GM12872 (cell line): ENCODE results near the gene ARHGAP23.

Source experiments
- TF ChIP-seq, protein P1 (sequence below): IDR thresholded peaks from 3 replicates; pipeline ENCODE4 v1.5.1; 2011; ENCODE audit warnings: low read depth, mild to moderate bottlenecking, low read length, moderate library complexity; ENCODE audit not compliant: insufficient read depth

Gene ARHGAP23

DNA sequence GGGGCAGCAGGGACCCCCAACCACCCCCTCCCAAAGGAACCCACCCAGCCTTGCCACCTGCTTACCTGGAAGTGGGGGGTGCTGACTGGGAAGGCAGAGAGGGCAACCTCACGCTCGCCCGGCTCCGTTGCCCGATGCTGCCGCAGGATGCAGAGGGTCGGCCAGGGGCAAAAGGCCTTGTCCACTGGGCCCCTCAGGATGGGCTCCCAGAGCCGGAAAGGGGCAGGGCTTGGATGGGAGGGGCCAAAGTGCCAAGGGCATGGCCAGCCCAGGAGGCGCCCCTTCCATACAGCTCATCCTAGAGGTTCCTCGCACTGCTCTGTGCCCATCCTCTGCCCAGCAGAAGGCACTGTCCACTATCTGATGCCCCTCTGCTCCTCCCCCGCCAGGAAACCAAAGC lies 118.1 kb downstream of the ARHGAP23 start:
- TF ChIP-seq, protein P1, sequence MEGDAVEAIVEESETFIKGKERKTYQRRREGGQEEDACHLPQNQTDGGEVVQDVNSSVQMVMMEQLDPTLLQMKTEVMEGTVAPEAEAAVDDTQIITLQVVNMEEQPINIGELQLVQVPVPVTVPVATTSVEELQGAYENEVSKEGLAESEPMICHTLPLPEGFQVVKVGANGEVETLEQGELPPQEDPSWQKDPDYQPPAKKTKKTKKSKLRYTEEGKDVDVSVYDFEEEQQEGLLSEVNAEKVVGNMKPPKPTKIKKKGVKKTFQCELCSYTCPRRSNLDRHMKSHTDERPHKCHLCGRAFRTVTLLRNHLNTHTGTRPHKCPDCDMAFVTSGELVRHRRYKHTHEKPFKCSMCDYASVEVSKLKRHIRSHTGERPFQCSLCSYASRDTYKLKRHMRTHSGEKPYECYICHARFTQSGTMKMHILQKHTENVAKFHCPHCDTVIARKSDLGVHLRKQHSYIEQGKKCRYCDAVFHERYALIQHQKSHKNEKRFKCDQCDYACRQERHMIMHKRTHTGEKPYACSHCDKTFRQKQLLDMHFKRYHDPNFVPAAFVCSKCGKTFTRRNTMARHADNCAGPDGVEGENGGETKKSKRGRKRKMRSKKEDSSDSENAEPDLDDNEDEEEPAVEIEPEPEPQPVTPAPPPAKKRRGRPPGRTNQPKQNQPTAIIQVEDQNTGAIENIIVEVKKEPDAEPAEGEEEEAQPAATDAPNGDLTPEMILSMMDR = no peak

DNA sequence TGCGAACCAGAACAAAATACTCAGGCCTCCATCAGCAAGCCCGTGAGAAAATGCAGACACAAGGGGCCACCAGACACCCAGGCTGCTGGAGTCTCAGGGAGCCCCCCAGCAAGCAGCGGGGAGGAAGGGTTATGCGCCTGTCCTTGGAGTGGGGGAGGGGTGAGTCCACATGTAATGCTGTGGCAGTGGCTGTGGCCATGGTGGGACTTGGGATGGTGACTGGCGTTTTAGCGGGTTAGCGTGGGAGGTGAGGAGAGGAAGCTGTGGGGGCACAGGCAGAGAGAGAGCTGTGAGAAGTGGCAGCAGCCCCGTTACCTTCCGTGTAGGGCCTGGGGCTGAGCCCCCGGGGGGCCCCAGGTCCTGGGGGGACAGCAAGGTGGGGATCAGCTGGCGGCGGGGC lies 119.2 kb downstream of the ARHGAP23 start:
- TF ChIP-seq, protein P1 = no peak

DNA sequence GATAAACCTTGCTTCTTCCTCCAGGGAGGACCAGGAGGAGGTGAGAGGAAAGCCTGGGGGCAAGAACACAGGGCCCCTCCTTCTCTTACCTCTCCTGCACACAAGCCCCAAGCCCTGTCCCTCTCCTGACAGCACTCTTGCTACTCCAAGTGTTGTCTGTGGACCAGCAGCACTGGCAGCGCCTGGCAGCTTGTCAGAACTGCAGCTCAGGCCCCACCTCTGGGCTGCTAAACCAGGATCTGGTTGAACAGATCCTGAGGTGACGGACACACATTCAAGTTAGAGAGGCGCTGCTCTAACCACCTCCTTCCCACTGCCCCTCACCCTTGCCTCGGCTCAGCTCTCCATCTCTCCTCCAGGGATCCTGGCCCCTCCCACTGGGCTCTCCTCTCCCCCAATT lies 121.0 kb downstream of the ARHGAP23 start:
- TF ChIP-seq, protein P1 = no peak

DNA sequence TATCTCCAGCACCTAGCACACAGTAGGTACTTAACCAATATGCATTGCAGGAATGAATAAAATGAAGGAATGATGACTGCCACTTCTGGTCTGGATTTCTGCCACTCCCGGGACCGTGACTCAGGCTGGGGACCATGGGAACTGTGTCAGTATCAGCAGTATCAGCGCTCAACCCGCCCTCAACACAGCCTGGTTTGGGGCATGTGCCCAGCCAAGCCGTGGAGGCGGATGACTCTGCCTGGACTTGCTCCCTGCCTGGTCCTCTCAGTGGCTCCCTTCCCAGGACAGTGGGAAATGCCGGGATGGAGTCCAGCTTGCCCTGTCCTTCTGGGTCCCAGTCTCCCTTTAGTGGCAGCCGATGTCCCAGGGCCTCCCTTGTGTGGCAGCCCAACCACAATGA lies 122.4 kb downstream of the ARHGAP23 start:
- TF ChIP-seq, protein P1 = no peak

DNA sequence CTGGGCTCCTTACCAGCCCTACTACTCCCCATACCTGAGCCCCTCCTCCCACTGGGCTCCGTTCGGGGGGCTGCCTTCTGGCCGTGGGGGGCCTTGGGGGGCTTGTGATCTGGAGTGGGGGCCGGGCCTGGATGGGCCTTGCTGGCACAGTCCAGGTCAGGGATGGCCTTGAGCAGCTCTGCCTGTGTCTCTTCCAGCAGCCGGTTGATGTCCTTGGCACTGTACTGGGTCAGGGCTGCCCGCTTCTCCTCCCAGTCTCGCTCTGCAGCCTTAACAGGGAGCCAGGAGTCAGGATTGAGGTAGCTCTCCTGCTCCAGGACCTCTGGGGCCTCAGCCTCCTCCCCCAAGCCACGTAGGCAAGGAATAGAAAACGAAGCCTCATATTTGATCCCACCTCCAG lies 122.9 kb downstream of the ARHGAP23 start:
- TF ChIP-seq, protein P1 = no peak

DNA sequence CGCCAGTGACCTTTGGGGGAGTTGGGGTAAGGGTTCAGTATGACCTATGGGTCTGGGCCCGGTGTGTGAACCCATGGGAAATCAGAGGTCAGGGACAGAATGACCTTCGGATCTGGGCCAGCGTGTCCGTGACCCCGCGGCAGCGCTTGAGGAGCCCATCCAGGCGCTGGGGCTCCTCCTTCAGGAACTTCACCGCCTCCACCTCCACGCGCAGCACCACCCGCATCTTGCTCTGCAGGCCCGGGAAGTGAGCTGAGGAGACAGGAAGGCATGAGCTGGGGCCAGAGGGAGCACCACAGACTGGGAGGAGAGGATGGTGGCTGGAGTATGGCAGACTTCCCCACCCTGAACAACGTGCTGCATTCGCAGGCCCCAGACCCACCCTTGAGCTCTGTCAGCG lies 124.1 kb downstream of the ARHGAP23 start:
- TF ChIP-seq, protein P1 = no peak

DNA sequence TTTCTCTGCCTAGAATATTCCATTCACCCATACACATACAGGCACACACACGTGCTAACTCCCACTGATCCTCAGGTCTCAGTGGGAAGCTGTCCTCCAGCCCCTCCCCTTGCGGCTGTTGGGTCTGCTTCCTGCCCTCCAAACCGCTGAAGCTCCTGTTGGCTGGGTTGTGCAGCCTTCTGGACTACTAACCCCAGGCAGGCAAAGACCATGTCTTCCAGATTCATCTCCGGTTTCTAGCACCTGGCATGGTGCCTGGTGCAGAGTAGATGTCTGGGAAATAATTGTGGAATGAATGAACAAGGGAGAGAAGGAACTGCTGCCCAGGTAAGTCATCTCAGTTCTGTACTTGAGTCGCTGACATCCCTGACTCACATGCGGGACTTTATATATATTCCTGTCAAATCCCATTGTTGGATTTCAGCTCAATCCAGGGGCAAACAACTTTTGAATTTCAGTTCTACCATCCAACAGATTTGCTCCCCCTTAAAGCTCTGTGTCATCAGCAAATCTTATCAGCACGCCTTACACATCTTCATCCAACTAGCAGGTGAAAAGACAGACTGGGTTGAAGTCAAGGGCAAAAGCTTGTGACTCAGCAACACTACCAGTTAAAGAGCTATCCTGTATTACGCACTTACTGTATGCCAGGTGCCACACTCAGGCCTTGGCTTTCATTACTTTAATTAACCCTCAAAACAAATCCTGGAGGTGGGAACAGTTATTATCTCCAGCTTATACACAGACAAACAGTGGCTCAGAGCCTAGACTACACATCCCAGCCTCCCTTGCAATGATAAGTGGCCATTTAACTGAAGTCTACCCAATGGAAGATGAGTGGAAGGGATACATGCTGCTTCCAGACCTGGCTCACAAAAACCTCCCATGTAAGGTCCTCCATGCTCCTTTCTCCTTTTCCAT lies 126.4 kb downstream of the ARHGAP23 start:
- TF ChIP-seq, protein P1 = no peak
